GM12872 (cell line): Measurements from ENCODE around the gene PLCH2.

Experiments
- TF ChIP-seq, protein P1 (sequence below): IDR thresholded peaks from 3 replicates; pipeline ENCODE4 v1.5.1; 2011; ENCODE audit warnings: low read depth, mild to moderate bottlenecking, low read length, moderate library complexity; ENCODE audit not compliant: insufficient read depth

Gene PLCH2

DNA sequence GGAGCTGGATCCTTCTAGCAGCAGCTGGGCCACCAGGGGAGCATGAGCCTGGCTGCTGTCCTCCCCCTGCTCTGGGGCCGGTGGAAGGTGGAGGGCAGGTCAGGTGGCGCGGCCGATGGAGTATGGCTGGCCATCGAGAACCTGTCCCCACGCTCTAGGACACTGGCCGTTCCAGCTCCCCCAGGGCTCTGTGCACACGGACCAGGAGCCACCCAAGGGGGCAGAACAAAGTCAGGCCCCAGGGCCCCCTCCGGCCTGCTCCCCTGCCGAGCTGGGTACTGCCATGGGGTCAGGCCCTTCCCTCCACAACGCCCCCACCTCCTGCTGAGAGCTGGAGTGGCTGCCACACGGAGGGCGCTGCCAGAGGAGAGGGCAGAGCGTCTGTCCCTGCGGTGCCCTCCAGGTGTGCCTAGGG lies 4.5 kb upstream of the PLCH2 start:
- TF ChIP-seq, protein P1, sequence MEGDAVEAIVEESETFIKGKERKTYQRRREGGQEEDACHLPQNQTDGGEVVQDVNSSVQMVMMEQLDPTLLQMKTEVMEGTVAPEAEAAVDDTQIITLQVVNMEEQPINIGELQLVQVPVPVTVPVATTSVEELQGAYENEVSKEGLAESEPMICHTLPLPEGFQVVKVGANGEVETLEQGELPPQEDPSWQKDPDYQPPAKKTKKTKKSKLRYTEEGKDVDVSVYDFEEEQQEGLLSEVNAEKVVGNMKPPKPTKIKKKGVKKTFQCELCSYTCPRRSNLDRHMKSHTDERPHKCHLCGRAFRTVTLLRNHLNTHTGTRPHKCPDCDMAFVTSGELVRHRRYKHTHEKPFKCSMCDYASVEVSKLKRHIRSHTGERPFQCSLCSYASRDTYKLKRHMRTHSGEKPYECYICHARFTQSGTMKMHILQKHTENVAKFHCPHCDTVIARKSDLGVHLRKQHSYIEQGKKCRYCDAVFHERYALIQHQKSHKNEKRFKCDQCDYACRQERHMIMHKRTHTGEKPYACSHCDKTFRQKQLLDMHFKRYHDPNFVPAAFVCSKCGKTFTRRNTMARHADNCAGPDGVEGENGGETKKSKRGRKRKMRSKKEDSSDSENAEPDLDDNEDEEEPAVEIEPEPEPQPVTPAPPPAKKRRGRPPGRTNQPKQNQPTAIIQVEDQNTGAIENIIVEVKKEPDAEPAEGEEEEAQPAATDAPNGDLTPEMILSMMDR = no peak

DNA sequence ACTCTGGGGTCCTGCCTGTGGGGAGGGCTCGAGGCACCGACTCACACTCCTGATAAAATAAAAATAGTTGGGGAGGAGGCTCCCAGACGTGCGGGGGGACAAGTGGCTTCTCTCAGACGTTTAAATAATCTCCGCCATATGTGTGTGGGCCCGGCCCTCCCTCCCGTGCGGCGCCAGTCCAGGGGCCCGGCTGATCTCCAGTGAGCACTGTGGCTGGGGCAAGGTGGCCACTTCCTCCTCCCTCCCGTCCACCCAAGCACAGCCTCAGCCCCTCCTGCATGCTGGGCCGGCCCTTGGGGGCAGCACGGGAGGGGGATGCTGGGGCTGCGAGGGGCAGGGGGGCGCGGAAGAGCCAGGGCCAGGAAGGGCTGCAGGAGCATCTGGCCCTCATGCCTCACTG lies 4.0 kb upstream of the PLCH2 start:
- TF ChIP-seq, protein P1 = no peak

DNA sequence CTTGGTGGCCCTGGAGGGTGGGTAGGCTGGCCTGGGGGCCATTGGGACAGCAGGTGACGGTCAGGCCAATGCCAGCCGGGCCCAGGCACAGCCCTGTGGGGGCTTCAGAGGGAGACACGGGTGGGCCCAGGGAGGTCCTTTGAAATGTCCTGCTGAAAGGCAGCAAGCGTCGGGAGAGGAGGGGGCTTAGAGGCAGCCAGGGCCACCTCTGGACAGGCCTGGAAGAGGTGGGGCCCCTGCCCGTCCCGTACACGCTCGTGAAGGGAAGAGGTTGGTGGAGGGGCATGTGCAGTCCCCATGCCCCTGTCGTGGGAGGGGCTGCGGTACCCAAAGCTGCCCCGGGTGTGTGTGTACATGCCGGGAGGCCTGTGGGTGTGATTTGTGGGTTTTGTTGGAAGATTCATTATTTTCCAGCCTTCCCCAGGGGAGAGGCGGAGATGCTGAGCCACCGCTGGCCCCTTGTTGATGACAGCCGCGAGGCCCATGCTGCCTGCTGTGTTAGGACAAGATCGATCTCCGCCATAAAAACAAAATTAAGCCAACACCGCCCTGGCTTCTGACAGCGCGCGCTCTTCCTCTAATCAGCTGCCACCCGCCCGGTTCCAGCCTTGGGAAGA lies 3.4 kb upstream of the PLCH2 start:
- TF ChIP-seq, protein P1 = no peak

DNA sequence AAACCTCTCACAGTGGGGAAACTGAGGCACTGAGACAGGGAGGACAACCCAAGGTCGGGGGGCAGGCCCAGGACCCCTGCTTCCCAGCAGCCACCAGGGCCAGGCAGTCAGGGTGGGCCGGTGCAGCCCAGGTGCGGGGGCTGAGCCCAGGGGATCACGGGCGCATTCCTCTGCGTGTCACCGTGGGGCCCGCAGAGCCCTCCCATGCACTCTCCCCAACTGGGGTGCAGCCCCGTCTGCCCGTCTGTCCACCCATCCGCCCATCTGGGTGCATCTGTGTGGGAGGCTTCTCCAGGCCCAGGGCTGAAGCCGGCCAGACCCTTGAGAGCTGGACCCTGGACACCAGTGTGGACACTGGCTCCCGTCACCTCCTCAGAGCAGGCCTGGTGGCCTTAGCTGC lies 2.9 kb upstream of the PLCH2 start:
- TF ChIP-seq, protein P1 = no peak

DNA sequence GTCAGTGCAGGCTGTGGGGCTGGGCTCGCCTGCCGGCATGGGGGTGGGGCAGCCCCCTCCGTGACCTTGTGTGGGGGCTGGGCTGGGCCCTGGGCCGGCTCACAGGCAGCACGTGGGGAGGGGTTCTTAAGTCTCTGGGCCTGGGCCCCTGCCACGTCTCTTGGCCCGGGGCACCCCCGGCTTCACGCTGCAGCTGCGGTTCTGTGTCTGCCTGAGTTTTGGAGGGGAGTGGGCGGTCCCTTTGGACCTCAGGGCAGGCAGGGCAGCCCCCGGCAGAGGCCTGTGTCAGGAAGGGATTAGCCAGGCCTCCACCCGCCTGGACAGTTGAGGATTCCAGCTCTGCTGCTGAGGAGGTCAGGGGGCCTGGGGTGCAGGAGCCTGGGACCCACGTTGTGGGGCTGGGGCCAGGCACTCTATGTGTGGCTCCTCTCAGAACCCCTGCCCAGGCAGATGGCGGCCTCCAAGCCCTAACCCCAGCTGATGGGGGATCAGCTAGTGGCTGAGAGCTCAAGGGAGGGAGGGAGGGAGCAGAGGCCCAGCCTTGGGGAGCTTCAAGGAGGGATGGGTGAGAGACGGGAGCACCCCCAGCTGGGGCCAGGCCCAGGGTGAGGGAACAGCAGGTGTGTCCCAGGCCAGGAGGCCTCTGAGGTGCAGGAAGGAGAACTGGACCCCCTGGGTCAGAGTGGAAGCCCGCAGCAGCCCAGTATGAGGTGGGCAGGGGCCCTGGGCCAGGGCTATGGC lies 1.8 kb upstream of the PLCH2 start:
- TF ChIP-seq, protein P1 = no peak

DNA sequence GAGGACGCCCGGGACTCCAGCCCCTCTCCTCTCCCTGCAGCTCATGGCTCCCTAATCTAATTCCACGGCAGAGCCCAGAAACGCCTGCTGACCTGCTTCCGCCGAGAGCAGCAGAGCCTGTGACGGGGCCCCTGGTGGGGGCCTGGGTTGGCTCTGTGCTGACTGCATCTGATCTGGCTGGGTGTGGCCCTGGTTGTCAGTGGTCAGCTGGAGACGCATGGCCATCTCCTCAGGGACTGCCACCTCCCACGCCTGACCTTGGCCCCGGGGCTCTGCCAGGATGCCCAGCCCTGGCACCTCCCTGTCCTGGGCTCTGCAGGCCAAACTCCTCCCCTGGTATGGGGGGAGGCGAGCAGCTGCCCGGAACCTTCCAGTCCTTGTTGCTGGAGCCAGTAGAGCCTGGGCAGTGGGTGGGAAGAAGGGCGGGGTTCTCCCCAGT lies 1.1 kb upstream of the PLCH2 start:
- TF ChIP-seq, protein P1 = no peak

DNA sequence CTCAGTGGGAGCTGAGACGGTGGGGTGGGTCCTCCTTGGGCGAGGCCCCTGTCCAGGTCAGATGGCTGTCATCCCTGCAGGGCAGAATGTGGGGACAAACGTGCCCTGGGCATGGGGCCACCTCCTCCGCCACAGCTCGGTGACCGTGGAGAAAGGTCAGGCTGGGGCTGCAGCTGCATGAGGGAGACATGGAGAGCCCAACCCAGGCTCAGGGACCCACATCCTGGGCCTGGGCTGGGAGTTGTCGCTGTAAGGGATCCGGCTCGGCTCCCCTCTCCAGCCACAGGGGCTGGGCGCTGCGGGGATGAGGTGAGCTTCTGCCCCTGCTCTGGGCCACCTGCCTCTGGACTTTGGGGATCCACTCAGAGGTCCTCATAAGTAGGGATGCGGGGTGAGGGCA lies 518 bp upstream of the PLCH2 start:
- TF ChIP-seq, protein P1 = no peak
